ENCODE data around the gene SDK1.
"Not testable (repeated sequence)": the region's sequence is repeated elsewhere in the genome, so short reads cannot be mapped to it uniquely, and the experiment has no call there.

SDK1 gene

DNA sequence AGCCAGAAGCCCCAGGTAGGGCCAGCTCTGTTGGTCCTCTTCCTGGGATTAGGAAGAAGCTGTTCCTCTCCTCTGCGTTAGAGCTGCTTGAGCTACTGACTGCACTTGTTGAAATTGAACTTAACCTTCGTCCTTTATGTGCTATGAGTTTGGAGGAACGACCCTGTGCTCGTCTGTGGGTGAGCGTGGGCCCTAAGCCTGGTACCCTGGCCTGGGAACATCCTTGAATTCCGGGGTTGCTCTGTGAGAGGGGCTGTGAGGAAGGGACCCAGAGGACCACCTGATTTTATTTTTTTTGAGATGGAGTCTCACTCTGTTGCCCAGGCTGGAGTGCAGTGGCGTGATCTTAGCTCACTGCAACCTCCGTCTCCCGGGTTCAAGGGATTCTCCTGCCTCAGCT, 933.8 kb downstream of the SDK1 start:
- no peak for DNase-seq (ENCODE audit: low read depth in 3 of 3, low spot score in 1 of 3)

DNA sequence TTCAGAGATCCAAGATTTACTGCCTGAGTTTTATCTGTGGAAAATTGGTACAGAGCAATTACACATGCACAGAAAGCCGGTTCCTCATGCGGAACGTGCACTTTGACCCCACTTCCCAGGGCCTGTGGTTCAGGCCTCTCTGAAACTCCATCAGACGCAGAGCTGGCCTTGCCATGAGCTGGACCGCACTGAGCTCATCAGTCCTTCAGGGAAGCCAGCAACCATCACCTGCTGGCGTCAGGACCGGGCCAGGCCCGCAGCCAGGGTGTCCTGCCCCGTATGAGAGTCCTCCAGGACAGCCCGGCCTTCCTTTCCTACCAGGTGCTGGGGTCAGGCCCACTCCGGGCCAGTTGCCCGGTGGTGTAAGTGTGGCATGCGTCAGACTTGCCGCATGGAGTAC, 934.5 kb downstream of the SDK1 start:
- no peak for DNase-seq (ENCODE audit: low read depth in 3 of 3, low spot score in 1 of 3)

DNA sequence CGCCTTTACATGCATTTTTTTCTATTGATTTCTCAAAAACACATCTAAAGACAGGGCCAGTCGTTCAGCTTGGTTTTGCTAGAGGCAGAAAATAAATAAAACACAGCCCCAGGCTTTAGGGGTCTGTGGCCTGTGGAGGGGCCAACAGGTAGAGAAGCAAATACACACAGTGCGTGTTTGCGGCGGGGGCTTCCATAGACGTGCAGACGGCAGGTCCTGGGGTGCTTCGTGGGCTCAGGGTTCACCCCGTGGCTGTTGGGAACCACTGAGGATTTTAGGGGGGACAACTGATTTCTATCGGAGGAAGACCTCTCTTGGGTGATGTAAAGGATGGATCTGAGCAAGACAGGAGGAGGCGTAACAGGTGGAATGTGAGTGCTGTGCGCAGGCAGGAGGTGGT, 935.3 kb downstream of the SDK1 start:
- no peak for DNase-seq (ENCODE audit: low read depth in 3 of 3, low spot score in 1 of 3)

DNA sequence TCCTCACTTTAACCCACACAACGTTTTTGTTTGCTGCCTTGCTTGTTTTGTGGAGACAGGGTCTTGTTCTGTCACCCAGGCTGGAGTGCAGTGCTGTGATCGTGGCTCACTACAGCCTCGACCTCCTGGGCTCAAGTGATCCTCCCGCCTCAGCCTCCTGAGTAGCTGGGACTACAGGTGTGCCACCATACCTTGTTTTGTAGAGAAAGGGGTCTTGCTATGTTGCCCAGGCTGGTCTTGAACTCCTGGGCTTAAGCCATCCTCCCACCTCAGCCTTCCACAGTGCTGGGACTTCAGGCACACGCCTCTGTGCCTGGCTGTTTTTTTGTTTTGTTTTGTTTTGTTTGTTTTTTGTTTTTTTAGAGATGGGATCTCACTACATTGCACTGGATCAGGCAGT, 935.8 kb downstream of the SDK1 start:
- DNase-seq (ENCODE audit: low read depth in 3 of 3, low spot score in 1 of 3) = not testable (repeated sequence)

DNA sequence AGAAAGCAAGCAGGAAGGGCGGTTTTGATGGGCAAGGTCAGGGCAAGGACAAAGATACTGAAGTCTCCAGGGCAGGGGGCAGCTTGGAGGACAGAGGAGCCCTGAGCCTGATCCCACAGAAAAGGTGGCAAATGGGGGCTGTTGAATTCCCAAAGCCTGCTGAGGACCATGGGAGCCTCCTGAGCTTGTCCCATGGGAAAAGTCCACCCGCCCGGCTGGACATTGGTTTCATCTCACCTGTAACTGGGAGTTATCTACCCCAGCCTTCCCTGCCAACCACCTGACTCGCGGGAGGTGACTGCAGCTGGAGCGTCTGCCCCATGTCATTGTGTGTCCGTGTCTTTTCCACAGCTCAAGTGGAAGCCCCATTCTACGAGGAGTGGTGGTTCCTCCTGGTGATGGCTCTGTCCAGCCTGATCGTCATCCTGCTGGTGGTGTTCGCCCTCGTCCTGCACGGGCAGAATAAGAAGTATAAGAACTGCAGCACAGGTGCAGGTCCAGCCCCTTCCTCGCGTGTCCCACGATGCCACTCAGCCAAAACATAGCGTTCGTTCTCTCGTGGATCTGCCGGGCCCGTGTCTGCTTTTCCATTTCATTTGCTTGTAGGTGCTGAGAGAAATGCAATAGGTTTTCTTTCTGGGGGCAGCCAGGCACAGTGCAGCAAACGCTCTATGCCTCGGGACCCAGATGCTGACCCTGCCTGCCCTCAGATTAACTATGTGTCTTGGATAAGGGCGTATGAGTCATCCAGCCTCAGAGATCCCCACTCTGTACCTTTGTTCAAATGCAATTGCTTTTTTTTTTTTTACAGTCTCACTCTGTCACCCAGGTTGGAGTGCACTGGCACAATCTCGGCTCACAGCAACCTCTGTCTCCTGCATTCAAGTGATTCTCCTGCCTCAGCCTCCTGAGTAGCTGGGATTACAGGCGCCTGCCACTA, 936.5 kb downstream of the SDK1 start:
- DNase-seq (ENCODE audit: low read depth in 3 of 3, low spot score in 1 of 3) = no peak

DNA sequence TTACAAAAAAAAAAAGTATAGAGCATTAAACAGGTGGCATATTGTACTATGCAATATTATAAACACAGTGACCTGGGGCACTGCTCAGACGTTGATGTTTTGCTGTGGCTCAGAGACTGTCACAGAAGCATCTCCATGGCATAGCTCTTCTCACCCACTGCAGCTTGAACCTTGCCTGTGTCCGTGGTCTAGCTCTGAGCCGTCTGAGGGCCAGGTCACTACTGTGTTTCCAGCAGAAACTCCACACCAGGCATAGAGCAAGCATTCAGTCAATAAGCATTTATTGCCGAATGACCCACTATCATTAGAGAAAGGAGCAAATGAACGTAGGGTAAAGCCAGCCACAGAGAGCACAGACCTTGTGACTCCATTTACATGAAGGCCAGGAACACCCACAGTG, 937.8 kb downstream of the SDK1 start:
- DNase-seq (ENCODE audit: low read depth in 3 of 3, low spot score in 1 of 3) = no peak

DNA sequence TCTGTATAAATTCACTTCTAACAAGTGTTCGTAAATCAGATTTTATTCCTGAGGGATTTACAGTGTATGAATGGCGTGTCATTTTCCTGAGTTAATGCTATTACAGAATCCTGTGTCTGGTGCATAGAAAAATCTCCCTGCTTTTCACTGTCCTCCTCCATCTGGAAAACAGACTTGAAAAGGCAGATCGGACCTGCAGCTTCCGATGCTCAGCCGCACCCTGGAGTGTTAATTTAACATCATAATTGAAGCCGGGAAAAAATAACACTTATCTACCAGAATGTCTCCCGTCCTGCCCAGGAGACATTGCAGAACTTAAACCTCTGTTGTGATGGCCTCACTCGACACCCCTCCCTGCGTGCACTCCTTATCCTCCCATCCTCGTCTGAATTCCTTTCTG, 939.0 kb downstream of the SDK1 start:
- no peak for DNase-seq (ENCODE audit: low read depth in 3 of 3, low spot score in 1 of 3)

DNA sequence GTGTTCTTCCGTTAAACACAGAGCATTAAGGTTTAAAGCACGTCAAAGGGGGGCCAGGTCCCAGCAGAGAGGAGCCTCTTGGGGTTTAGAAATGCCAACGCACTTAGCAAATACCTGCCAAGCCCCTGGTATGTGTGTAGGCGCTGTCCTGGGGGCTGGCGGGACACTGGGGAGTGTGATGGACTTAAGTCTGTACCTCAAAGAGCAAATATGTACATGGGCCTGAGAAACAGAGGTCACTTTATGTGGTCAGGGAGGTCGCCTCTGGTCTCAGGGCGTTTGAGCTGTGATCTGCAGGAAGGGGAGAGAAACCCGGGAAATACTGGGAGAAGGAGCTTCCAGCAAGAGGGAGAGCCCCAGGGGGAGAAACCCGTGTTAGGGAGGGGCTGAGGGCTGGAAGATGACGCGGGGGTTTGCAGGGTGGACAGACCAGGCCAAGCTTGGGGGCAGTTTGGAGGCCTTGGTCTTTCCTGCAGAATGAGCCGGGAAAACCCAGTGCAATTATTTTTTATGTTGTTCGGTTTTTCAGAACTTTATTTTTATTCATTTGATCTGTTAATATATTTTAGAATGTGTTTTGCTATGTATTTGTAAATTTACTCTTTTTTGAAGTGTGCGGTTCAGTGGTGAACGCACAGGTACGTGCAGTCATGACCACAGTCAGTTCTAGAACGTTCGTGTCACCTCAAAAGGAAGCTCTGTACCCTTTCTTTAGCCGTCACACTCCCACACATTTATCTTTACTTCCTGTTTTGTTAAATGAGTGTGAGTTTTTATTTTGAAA, 939.7 kb downstream of the SDK1 start:
- DNase-seq (ENCODE audit: low read depth in 3 of 3, low spot score in 1 of 3) = no peak

DNA sequence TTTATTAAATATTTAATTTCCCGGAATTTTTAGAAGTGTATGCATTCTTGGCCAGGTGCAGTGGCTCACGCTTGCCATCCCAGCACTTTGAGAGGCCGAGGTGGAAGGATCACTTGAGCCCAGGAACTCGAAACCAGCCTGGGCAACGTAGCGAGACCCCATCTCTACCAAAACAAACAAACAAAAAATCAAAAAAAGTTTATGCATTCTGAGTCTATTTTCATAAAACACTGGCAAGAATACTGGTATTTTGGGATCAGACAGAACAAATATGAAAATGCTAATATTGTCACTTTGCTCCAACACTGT, 940.2 kb downstream of the SDK1 start:
- DNase-seq (ENCODE audit: low read depth in 3 of 3, low spot score in 1 of 3) = no peak

DNA sequence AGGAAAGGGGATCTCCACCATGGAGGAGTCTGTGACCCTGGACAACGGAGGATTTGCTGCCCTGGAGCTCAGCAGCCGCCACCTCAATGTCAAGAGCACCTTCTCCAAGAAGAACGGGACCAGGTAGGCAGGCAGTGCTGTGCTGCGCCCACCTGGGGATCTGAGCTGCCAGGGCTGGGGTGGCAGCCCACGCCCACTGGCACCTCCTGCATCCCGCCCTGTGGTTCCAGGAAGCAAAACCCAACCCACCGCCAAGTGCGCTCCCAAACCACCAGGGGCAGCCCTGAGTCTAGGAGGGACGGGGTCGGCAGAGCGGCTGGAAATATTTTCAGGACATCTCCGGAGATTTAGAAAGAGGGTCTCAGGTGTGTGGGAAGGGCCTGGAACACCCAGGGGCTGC, 940.7 kb downstream of the SDK1 start:
- no peak for DNase-seq (ENCODE audit: low read depth in 3 of 3, low spot score in 1 of 3)

DNA sequence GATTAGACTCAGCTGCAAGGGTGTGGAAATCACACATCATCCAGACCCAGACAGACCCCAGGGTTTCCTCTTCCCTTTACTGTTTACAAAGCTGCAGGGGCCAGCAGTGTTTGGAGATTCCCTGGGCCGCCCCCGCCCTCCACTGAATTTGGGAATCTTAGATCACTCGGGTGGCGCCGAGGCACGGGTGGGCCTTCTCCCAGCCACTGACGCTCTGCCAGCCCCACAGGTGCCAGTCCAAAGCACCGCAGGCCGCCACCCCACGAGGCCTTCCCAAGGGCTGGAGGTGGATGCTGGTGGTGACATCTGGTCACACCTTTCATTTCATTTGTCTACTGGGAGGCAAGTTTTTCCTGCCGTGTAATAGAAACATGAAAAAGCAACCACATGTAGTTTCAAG, 941.7 kb downstream of the SDK1 start:
- no peak for DNase-seq (ENCODE audit: low read depth in 3 of 3, low spot score in 1 of 3)

DNA sequence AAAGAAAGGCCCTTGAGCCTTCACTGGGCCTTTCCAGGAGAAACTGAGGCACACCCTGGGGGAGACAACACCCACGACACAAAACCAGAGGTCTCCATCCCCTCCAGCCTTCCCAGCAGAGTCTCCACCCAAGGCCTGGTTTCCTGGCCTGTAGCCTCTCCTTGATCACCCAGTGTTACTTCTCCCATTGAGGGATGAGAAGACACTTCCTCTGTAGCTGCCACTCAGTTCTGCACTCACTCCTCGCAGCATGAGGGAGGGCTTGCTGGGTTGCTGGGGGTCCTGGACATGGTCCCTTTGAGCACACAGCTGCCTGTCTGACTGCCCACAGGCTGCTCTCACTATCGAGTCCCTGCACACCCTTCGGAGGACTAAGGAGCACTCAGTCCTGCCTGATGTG, 943.0 kb downstream of the SDK1 start:
- no peak for DNase-seq (ENCODE audit: low read depth in 3 of 3, low spot score in 1 of 3)

DNA sequence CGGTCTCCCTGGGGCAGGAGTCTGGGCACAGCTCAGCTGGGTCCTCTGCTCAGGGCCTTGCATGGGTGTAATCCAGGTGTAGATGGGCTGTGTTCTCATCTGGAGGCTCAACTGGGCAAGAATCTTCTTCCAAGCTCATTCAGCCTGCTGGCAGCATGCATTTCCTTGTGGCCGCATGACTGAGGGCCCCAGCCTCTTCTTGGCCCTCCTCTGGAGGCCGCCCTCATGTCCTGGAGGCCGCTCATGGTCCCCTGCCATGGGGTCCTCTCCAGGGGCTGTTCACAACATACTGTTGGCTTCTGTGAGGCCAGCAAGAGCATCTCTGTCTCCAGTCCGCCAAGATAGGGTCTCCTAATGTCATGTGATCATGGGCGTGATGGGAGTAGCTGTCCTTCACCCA, 943.6 kb downstream of the SDK1 start:
- no peak for DNase-seq (ENCODE audit: low read depth in 3 of 3, low spot score in 1 of 3)

DNA sequence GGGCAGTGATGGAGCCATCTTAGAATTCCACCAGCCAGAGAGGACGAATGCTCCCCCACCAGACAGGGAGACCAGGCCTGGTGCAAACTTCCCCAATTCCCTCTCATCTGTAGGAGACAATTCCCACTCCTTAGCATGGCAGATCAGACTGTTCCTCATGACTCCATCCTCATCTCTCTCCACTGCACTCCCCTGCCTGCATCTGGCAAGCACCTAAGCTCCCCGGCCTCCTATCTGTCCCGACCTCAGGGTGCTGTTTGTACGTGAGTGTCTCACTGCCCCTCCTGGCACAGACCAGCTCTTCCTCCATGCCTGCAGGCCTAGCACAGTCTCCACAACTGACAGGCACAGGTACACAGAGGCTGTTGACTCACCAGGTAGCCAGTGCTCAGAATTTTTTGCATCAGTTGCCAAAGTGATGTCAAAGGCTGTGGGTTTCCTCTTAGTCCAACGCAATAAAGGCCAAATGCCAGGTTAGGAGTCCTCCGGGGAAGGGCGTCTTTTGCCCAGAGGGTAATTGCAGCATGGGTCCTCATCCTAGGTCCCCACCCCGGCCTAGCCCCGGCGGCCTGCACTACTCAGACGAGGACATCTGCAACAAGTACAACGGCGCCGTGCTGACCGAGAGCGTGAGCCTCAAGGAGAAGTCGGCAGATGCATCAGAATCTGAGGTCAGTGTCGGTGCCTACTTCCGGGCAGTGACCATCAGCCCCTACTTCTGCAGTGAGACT, 944.2 kb downstream of the SDK1 start:
- DNase-seq (ENCODE audit: low read depth in 3 of 3, low spot score in 1 of 3) = no peak

DNA sequence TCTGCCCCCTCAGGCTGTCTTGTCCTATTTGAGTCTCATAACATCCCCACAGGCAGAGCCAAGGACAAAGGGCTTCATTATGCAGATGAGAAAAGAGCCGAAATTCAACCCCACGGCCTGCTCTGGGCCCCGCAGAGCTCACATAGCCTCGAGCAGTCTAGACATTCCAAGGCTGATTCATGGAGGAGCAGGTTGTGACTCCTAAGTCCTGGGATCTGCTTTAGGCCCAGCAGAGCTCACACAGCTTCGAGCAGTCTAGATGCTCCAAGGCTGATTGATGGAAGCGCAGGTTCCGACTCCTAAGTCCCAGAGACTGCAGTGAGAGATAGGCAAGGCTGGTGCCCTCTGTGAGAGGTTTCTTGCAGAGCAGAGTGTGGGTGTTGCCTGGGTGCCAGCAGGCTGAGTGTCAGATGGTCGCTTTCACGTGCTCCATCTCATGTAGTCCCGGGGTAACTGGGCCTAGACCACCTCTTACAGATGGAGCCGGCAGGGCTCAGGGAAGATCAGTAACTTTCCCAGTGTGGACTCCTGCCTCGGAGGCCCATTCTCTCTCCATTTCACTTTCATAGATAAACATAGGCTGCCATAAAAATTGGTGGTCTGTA, 944.9 kb downstream of the SDK1 start:
- DNase-seq (ENCODE audit: low read depth in 3 of 3, low spot score in 1 of 3) = no peak

DNA sequence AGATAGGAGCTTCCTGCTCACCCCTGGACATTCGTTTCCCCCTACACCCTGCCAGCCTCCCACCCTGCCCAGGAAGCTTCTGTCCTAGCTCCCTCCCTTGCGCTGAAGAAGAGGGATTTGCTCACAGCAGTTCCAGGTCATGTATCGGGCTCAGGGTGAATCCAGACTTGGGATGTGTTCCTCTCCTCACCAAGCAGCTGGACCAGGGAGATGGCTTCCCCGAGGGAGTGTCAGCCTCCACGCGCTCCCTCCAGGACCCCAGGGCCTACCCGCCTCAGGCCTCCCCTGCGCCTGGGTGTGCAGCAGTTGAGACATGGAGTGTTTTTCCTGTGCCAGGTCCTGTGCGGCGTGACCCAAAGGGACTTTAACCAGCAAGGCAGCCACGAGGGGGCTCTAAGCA, 945.5 kb downstream of the SDK1 start:
- DNase-seq (ENCODE audit: low read depth in 3 of 3, low spot score in 1 of 3) = no peak

DNA sequence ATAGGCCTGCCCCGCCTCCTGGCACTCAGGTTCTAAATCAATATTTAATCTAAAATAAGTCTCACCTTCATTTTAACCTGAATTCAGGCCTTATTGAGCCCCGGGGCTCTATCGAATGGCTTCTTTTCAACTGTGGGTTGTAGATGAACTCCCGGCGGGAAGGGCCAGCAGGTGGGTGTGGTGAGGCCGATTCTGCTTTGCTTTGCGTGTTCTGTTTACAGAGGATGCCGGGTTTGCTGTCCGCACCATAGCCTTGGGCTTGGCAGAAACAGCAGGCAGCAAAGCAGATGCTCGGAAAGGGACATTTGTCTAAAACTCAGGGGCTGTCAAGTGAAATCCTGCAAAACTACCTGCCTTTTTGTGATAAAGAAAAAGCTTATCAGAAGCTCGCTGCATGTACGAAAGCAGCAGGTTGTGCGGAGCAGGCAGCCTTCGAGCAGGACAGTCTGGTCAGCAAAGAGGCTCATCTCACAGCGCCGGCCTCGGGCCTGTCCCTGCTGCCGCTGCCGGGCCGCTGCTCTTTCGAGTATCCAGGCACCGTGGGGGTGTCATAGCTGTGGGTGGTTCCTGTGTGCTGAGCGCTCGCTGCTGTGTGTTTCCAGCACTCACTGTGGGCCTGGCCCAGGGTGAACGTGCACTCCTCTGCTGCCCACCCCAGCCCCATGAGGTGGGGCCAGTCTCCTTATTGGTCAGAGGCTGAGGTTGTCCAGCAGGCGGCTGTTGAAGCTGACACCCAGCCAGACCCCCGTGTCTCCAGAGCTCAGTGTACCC, 946.2 kb downstream of the SDK1 start:
- DNase-seq (ENCODE audit: low read depth in 3 of 3, low spot score in 1 of 3) = no peak

DNA sequence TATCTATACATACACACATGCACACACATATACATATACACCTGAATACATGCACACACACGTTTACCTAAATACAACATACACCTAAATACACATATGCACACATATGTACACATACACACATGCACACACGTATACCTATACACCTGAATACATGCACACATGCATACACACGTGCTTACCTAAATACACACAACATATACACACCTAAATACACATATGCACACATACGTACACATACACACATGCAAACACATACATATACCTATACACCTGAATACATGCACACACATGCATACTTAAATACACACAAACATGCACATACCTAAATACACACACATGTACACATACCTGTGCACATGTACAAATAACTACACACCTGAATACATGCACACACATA, 947.2 kb downstream of the SDK1 start:
- no peak for DNase-seq (ENCODE audit: low read depth in 3 of 3, low spot score in 1 of 3)

DNA sequence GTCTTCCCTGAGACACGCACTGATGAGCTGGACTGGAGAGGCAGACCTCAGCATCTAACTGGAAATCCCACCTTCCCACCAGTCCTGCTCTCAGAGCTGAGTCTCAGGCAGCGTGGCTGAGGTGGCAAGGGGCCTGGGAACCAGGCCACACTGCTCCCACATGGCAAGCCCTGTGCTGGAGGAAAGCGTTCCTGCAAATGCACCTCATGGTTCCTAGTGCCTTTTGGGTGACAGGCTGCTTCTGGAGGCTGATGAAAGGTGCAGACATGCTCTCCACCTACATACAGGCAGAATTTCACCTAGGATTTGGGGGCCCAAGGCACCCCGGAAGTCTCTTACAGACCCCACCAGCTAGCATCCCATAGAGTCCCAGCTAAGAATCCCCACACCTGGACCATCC, 948.2 kb downstream of the SDK1 start:
- DNase-seq (ENCODE audit: low read depth in 3 of 3, low spot score in 1 of 3) = no peak

DNA sequence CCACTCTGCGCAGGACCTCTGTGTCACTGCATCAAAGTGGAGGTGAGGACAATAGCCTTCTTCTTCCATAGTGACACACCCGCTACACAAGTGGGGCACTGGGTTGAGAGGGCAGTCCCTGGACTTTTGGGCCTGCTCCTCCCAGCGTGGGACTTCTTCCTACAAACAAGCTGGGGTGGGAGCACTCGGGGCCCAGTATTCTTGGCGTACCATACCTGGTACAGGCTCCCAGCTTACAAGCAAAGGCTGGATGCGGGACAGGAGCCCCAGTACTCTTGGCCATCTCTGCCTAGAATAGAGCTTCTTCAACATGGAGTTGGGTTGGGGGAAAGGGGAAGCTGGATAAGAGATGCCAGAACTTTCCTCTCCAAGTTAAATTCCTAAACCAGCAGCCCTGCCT, 954.3 kb downstream of the SDK1 start:
- no peak for DNase-seq (ENCODE audit: low read depth in 3 of 3, low spot score in 1 of 3)

DNA sequence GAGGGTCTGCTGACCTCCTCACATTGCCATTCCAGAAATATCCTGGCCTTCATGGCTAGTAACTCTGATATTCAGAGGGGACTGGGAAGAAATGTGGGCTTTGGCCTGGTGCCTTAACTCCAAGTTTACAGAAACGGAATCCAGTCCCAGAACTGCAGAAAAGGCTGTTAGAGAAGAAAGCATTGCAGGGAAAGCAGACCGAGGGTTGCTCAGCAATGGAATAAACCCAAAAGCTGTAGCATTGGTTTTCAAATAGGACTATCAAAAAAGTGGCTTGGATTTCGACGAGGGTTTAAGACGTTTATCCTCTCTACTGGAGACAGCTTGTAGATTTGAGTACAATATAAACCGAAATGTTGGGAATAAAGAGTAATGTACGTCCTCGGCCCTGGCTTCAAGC, 955.2 kb downstream of the SDK1 start:
- no peak for DNase-seq (ENCODE audit: low read depth in 3 of 3, low spot score in 1 of 3)
